Stimulated activated CD8-positive, alpha-beta memory T cell treated with anti-CD3 and anti-CD28 coated beads, Interleukin-7, amount 100 ng/mL, for 4 hours (primary cell): ENCODE measurements around the gene GLIPR2.
"Not testable (repeated sequence)": the region's sequence is repeated elsewhere in the genome, so short reads cannot be mapped to it uniquely, and the experiment has no call there.

Source experiments
- DNase-seq, 2 donors: peaks; one replicate each; pipeline ENCODE4 v3.0.0-alpha.2; 2020; ENCODE audit warnings: low read depth in 2 of 2

GLIPR2 gene

GRCh38 chr9:36136272-36136893 lies at the start of gene GLIPR2:
TSS of gene GLIPR2 (plus strand) at chr9:36136733. CDS start at chr9:36136779, 46 bp downstream.
- peak; percentile 37 to 74 for DNase-seq

GRCh38 chr9:36087054-36087453 lies 49.5 kb upstream of the GLIPR2 start:
- DNase-seq: not testable (repeated sequence)

GRCh38 chr9:36088020-36088419 lies 48.5 kb upstream of the GLIPR2 start:
- DNase-seq: no peak

- DNase-seq: no peak
Measured at GRCh38 chr9:36091026-36091953, 45.2 kb upstream of the GLIPR2 start.

- no peak for DNase-seq
Measured at GRCh38 chr9:36092014-36092413, 44.5 kb upstream of the GLIPR2 start.

GRCh38 chr9:36092509-36093215 lies 43.9 kb upstream of the GLIPR2 start:
- DNase-seq: peak in 1 of 2 donors; percentile 8

- DNase-seq: no peak
Measured at GRCh38 chr9:36093384-36093783, 43.1 kb upstream of the GLIPR2 start.

- DNase-seq: no peak
Measured at GRCh38 chr9:36099718-36100117, 36.8 kb upstream of the GLIPR2 start.

GRCh38 chr9:36100532-36100931 lies 36.0 kb upstream of the GLIPR2 start:
- DNase-seq: no peak

- DNase-seq: no peak
Measured at GRCh38 chr9:36101916-36102741, 34.4 kb upstream of the GLIPR2 start.

- DNase-seq: peak; percentile 79 to 87
Measured at GRCh38 chr9:36102742-36103495, 33.6 kb upstream of the GLIPR2 start.

GRCh38 chr9:36109071-36109470 lies 27.5 kb upstream of the GLIPR2 start:
- DNase-seq: no peak

- no peak for DNase-seq
Measured at GRCh38 chr9:36110434-36110833, 26.1 kb upstream of the GLIPR2 start.

GRCh38 chr9:36112516-36112915 lies 24.0 kb upstream of the GLIPR2 start:
- no peak for DNase-seq

- no peak for DNase-seq
Measured at GRCh38 chr9:36113999-36114398, 22.5 kb upstream of the GLIPR2 start.

- no peak for DNase-seq
Measured at GRCh38 chr9:36116593-36116992, 19.9 kb upstream of the GLIPR2 start.

GRCh38 chr9:36118201-36118600 lies 18.3 kb upstream of the GLIPR2 start:
- no peak for DNase-seq

GRCh38 chr9:36118706-36119105 lies 17.8 kb upstream of the GLIPR2 start:
- DNase-seq: no peak

GRCh38 chr9:36119476-36119875 lies 17.1 kb upstream of the GLIPR2 start:
- DNase-seq: no peak

GRCh38 chr9:36120705-36121104 lies 15.8 kb upstream of the GLIPR2 start:
- DNase-seq: no peak

GRCh38 chr9:36121971-36122370 lies 14.6 kb upstream of the GLIPR2 start:
- no peak for DNase-seq
